Measurements from ENCODE around the gene NKRF. TPM values are rescaled to one million over a fixed set of nuclear protein-coding genes. Genes with fewer than 3 reads are reported as not detected.
A peak's percentile ranks its signal among the peaks of the same experiment; 100 is the strongest.

The NKRF gene
- total and polyA plus RNA-seq, 9 of the 15 experiments (the other 6 are each of a cell fraction or from before 2014, with no cell fraction given), result 8.9 to 31.9 (median 19.0) TPM

DNA sequence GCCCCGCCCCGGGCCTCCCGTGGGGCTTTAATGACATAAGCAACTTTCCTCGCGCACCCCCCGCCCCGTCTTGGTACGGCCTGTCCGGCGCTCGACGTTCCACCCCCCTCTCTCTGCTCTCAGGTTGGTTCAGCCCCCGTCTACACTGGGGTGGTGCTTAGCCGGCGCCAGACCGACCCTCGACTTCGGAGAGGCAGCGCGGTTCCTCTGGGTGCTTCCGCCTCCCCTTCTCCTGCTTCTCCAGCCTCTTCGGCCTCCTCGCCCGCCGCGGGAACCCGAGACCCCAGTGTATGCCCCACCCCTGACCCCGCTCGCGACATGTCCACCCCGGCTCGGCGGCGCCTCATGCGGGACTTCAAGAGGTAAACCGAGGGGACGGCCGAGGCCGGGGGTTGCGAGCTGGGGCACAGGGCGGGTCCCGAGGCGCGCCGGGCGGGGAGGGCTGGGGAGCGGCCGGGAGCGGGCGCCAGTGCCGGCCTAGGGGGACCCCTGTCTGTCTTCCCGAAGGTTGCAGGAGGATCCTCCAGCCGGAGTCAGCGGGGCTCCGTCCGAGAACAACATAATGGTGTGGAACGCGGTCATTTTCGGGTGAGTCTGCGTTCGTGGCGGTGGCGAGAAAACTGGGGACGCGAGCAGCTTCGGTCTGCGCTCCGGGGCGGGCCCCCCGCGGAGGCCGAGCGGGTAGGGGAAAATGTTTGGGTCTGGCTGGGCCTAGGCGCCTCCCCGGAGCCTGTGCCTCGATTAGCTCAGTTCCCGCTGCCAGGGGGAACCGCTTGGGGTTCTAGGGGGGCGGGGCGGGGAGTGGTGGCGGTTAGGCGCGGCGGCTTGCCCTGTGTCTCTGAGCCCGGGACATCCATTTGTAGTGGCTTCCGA is 31.6 kb downstream of the NKRF start, which contains the start of gene UBE2A:
Gene UBE2A (plus strand): TSS at position 170 of the 873 bp plus-strand sequence. CDS start 149 bp downstream, at position 319.
- Histone ChIP-seq H2AFZ (ENCODE audit: low read depth, low read length) (peak within 1 kb of the TSS; percentile 92), H3K9ac (ENCODE audit: insufficient read depth in 1 of 2, low read depth in 2 of 2, low read length in 2 of 2) (peak within 1 kb of the TSS; percentile 85 to 98), H3K79me2 (ENCODE audit: control insufficient read depth, insufficient read depth, low read length) (peaks cover 16% of the 10 kb centered on the region), H3K4me2 (ENCODE audit: insufficient read depth, low read length) (peak within 1 kb of the TSS; percentile 90), H3K4me3 (peak within 1 kb of the TSS; percentile 88), H4K20me1 (replicated peaks; ENCODE audit: control insufficient read depth, insufficient read depth, low read length) (no peaks in the 10 kb centered on the region), H3K27ac (ENCODE audit: extremely low read depth, low read depth, low read length) (peak within 1 kb of the TSS; percentile 88), H3K9me3 (replicated peaks; ENCODE audit: control insufficient read depth, insufficient read depth, low read depth, low read length) (no peaks in the 10 kb centered on the region), H3K36me3 (ENCODE audit: control insufficient read depth, insufficient read depth, low read length) (peaks cover 21% of the 10 kb centered on the region; the same call in 2 of the 3 replicates), H3K9me1 (ENCODE audit: control insufficient read depth, insufficient read depth, low read length) (no peaks in the 10 kb centered on the region), H3K4me1 (replicated peaks in 1 of 2; ENCODE audit: control insufficient read depth in 2 of 2, insufficient read depth in 2 of 2, low read length in 2 of 2) (peaks cover 8 to 10% of the 10 kb centered on the region in 2 experiments; a peak in 3 of 5 replicates), H3K27me3 (ENCODE audit: control insufficient read depth in 2 of 2, insufficient read depth in 2 of 2, low read length in 2 of 2) (no peaks in the 10 kb centered on the region)
- CTCF ChIA-PET (ENCODE audit: low intra/inter-chr PET ratio), result interaction anchor here (1.5 kb wide), 1 partner anchor 59 kb away, joined by 6 read pairs; no protein-coding TSS in a partner anchor
- ATAC-seq (peak; percentile 93), FAIRE-seq (peak; percentile 63), DNase-seq (ENCODE audit: extremely low read depth in 1 of 4, low spot score in 3 of 4) (peak; percentile 87 to 95 (median 92))
- POLR2A ChIA-PET, result interaction anchor here (0.5 to 2.3 kb wide), 14 partner anchors 9 to 147 kb away, joined by 3 to 11 read pairs (median 4); partner anchors contain the start of gene STEEP1
- intact Hi-C loops (cut with micrococcal nuclease) (loop anchor here (1.0 kb wide), 1 partner anchor 58 kb away; no protein-coding TSS in a partner anchor), in situ Hi-C loops (cut with MboI) (no loop called here)
- 1% methylated on average over 14 of the region's 86 CpGs for WGBS (ENCODE audit: insufficient coverage, low coverage, missing lambda C conversion rate)
- BruUV-seq (replicated peaks), result no TSS peak
- TF ChIP-seq NRF1 (conservative IDR thresholded peaks at IDR 0.05 in 1 of 2, IDR thresholded peaks at IDR 0.05 in 1 of 2) (peak; percentile 70 to 71), ZNF586 (CRISPR knock-in tag; conservative IDR thresholded peaks at IDR 0.05) (no peak), ZNF655 (CRISPR knock-in tag; IDR thresholded peaks at IDR 0.05) (no peak), EGR1 (conservative IDR thresholded peaks at IDR 0.05) (no peak), VEZF1 (CRISPR knock-in tag; IDR thresholded peaks at IDR 0.05) (peak; percentile 68), ZNF764 (CRISPR knock-in tag; IDR thresholded peaks at IDR 0.05; ENCODE audit: low read depth) (no peak), ZFP36 (IDR thresholded peaks at IDR 0.05; ENCODE audit: low read depth, low read length, partially characterized antibody) (no peak)
- TF ChIP-seq, protein P1, sequence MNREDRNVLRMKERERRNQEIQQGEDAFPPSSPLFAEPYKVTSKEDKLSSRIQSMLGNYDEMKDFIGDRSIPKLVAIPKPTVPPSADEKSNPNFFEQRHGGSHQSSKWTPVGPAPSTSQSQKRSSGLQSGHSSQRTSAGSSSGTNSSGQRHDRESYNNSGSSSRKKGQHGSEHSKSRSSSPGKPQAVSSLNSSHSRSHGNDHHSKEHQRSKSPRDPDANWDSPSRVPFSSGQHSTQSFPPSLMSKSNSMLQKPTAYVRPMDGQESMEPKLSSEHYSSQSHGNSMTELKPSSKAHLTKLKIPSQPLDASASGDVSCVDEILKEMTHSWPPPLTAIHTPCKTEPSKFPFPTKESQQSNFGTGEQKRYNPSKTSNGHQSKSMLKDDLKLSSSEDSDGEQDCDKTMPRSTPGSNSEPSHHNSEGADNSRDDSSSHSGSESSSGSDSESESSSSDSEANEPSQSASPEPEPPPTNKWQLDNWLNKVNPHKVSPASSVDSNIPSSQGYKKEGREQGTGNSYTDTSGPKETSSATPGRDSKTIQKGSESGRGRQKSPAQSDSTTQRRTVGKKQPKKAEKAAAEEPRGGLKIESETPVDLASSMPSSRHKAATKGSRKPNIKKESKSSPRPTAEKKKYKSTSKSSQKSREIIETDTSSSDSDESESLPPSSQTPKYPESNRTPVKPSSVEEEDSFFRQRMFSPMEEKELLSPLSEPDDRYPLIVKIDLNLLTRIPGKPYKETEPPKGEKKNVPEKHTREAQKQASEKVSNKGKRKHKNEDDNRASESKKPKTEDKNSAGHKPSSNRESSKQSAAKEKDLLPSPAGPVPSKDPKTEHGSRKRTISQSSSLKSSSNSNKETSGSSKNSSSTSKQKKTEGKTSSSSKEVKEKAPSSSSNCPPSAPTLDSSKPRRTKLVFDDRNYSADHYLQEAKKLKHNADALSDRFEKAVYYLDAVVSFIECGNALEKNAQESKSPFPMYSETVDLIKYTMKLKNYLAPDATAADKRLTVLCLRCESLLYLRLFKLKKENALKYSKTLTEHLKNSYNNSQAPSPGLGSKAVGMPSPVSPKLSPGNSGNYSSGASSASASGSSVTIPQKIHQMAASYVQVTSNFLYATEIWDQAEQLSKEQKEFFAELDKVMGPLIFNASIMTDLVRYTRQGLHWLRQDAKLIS (CRISPR knock-in tag; IDR thresholded peaks at IDR 0.05), result no peak
